Uterus (tissue), 2 donors: ENCODE measurements around the gene COL23A1.

Experiments
- POLR2A ChIP-seq, 2 donors: fragments of 450-650 bp; IDR thresholded peaks; one replicate each; pipeline ENCODE4 v1.6.1; 2016; ENCODE audit warnings: antibody characterized with exemption in 2 of 2, mild to moderate bottlenecking in 1 of 2, moderate library complexity in 1 of 2
- TF ChIP-seq, protein P1 (sequence below), 4 experiments: fragments of 200-600 bp in 2 of 4; fragments of 450-650 bp in 2 of 4; sonication (generic) in 2 of 4; IDR thresholded peaks; one replicate each; pipeline ENCODE4 v1.5.1; 2016 to 2019; ENCODE audit warnings: antibody characterized with exemption in 4 of 4, mild to moderate bottlenecking in 2 of 4, moderate library complexity in 1 of 4

DNA sequence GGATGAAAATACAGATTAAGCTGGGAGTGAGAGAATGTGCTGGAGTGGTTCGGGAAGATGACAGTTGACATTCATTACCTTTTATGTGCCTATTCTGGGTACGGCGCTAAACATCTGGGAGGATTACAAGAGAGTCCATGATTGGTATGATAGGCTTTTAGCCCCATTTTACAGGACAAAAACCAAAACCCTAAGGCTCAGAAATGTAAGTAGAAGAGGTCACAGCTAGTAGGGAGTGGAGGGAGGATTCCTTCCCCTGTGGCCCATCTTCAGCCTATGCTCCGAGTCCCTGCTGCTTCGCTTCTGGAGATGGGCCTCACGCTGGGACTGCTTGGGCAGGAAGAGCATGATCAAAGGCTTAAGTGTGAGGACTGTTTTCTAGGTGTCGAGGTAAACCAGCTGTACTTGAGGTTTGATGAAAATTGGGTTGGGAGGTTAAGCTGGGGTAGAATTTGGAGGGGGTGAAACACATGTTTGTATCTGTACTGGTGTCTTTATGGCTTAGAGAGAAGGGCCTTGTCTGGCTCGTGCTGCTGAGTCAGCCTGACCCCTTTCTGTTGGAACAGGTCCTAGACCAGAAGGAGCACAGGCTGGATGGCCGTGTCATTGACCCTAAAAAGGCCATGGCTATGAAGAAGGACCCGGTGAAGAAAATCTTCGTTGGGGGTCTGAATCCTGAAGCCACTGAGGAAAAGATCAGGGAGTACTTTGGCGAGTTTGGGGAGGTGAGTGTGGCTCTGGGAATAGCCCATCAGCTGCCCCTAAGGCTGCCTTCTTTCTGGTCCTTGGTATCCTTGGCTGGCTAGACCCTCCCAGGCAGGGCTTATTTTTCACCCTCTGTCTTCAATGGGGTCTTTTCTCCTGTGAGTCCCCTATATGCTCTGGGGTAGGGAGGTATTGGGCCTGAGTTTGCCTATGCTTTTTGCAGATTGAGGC lies 383.8 kb downstream of the COL23A1 start:
- TF ChIP-seq, protein P1, sequence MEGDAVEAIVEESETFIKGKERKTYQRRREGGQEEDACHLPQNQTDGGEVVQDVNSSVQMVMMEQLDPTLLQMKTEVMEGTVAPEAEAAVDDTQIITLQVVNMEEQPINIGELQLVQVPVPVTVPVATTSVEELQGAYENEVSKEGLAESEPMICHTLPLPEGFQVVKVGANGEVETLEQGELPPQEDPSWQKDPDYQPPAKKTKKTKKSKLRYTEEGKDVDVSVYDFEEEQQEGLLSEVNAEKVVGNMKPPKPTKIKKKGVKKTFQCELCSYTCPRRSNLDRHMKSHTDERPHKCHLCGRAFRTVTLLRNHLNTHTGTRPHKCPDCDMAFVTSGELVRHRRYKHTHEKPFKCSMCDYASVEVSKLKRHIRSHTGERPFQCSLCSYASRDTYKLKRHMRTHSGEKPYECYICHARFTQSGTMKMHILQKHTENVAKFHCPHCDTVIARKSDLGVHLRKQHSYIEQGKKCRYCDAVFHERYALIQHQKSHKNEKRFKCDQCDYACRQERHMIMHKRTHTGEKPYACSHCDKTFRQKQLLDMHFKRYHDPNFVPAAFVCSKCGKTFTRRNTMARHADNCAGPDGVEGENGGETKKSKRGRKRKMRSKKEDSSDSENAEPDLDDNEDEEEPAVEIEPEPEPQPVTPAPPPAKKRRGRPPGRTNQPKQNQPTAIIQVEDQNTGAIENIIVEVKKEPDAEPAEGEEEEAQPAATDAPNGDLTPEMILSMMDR (IDR thresholded peaks at IDR 0.05) = no peak
- TF ChIP-seq POLR2A (IDR thresholded peaks at IDR 0.05) = no peak
